HG03520 (cell line): Measurements from ENCODE around the gene MAPK14.

Experiments
- ATAC-seq: cut with Tn5 transposase; IDR thresholded peaks from one replicate; pipeline ENCODE4 v1.9.1; 2021; ENCODE audit warnings: mild to moderate bottlenecking, moderate library complexity; ENCODE audit not compliant: unreplicated experiment

MAPK14 gene

GRCh38 chr6:36098253-36098919, 70.8 kb downstream of the MAPK14 start:
- no peak for ATAC-seq

- no peak for ATAC-seq
These were observed 71.5 kb downstream of the MAPK14 start for GRCh38 chr6:36098920-36099647.

- no peak for ATAC-seq
These were observed 72.4 kb downstream of the MAPK14 start for GRCh38 chr6:36099869-36100483.

- no peak for ATAC-seq
These were observed 74.1 kb downstream of the MAPK14 start for GRCh38 chr6:36101691-36102090.

- no peak for ATAC-seq
These were observed 75.2 kb downstream of the MAPK14 start for GRCh38 chr6:36102853-36103252.

- no peak for ATAC-seq
These were observed 77.2 kb downstream of the MAPK14 start for GRCh38 chr6:36104836-36105235.

- ATAC-seq, result no peak
These were observed 81.5 kb downstream of the MAPK14 start for GRCh38 chr6:36109092-36109491.

- no peak for ATAC-seq
These were observed 82.4 kb downstream of the MAPK14 start for GRCh38 chr6:36110050-36110449.

- ATAC-seq, result no peak
These were observed 83.3 kb downstream of the MAPK14 start for GRCh38 chr6:36110863-36111262.

- ATAC-seq, result no peak
These were observed 83.9 kb downstream of the MAPK14 start for GRCh38 chr6:36111526-36111925.

GRCh38 chr6:36113049-36113448, 85.4 kb downstream of the MAPK14 start:
- ATAC-seq, result no peak

GRCh38 chr6:36113703-36114102, 86.1 kb downstream of the MAPK14 start:
- no peak for ATAC-seq

- ATAC-seq, result no peak
These were observed 87.3 kb downstream of the MAPK14 start for GRCh38 chr6:36114798-36115408.

GRCh38 chr6:36115412-36115811, 87.8 kb downstream of the MAPK14 start:
- ATAC-seq, result no peak

- ATAC-seq, result no peak
These were observed 88.7 kb downstream of the MAPK14 start for GRCh38 chr6:36116066-36116864.

GRCh38 chr6:36116943-36117342, 89.3 kb downstream of the MAPK14 start:
- no peak for ATAC-seq

- no peak for ATAC-seq
These were observed 90.3 kb downstream of the MAPK14 start for GRCh38 chr6:36117658-36118549.

- ATAC-seq, result no peak
These were observed 91.0 kb downstream of the MAPK14 start for GRCh38 chr6:36118550-36119107.

- ATAC-seq, result no peak
These were observed 91.6 kb downstream of the MAPK14 start for GRCh38 chr6:36119209-36119608.

- no peak for ATAC-seq
These were observed 92.4 kb downstream of the MAPK14 start for GRCh38 chr6:36120018-36120417.
